SKM-1 treated with dmso at 0.1 percent for 144 hours (cell line): ENCODE data around the gene FBXL17.

Experiments
- DNase-seq: peaks from one replicate; lab custom pipeline; 2025; ENCODE audit not compliant: unreplicated experiment; lab: John Stamatoyannopoulos, UW

FBXL17 gene

DNA sequence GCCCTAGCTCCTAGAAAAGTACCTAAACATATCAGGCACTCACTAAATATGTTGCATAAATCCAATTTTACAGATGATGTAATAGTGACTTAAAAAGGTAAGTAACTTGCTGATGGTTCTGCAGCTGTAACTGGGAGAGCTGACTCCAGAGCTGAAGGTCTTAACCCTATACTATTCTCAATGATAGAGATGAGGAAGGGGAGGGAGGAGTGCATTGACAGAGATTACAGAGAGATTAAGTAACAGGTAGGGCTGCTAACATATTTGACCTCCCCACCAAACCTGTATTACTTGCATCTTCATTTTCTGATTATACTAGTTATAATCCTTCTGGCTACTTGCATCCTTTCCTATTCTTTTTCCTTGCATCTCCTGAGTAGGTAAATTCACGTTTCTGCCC is 455.8 kb downstream of the FBXL17 start:
- DNase-seq: no peak

DNA sequence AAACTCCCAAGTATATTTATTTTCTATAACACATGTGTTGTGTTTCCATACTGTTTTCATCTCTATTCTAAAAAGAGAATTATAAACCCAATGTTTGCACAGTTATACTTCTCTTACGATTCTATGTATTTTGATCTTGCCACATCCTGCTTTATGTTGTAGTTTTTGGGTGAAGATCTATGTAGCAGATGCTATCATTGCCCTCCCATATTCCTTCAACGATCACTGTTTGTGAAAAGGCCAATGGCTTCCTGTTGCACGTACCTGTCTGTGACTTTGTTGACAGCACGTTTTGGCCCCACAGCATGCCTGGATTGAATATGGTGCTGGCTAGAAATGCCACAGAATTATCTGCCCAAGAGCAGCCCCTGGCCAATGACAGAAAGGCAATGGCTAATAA is 456.7 kb downstream of the FBXL17 start:
- no peak for DNase-seq

DNA sequence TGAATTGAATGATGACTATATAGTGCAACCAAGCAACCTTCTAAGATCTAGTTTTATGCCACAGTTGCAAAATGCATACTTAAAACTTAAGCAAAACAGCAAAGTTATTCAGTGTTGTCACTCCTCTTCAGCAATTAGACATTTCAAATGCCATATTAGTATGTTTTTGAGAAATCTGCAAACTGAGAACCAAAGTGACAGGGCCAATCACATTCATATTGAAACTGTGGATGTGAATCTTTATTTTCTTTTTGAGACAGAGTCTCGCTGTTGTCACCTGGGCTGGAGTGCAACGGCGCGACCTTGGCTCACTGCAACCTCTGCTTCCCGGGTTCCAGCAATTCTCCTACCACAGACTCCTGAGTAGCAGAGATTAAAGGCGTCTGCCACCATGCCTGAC is 461.9 kb downstream of the FBXL17 start:
- DNase-seq: no peak

DNA sequence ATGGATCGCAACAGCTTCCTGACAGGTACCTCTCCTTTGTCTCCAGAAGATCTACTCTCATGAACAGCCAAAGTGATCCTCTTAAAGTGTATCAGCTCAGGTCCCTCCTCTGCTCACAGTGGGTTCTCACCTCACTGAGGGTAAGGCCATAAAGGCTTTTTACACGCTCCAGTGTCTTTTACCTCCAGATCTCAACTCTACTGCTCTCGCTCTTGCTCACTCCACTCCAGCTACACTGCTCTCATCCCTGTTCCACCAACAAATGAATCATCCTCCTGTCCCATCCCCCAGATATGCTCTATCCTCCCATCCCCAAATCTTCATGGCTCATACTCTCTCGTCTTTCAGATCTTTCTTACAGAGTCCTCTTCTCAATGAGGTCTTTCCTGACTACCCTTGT is 462.5 kb downstream of the FBXL17 start:
- DNase-seq: no peak

DNA sequence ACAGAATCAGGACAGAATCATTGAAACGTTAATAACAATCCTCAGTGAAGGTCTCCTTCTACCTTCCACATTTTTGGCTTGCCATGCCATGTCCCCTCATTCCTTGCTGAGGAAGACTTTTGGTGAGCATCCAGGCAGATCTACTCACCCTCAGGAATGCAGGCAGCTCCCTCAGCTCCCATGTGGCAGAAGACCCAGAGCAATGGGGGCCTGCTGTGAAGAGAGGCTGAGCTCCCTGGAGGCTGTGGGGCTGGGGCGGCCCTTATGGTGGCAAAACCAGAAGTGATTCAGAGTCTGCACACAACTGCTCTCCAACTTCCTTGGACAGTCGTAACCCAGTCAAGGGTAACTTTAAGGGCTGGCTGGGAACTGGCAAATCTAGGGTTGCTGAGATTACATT is 463.9 kb downstream of the FBXL17 start:
- DNase-seq: no peak

DNA sequence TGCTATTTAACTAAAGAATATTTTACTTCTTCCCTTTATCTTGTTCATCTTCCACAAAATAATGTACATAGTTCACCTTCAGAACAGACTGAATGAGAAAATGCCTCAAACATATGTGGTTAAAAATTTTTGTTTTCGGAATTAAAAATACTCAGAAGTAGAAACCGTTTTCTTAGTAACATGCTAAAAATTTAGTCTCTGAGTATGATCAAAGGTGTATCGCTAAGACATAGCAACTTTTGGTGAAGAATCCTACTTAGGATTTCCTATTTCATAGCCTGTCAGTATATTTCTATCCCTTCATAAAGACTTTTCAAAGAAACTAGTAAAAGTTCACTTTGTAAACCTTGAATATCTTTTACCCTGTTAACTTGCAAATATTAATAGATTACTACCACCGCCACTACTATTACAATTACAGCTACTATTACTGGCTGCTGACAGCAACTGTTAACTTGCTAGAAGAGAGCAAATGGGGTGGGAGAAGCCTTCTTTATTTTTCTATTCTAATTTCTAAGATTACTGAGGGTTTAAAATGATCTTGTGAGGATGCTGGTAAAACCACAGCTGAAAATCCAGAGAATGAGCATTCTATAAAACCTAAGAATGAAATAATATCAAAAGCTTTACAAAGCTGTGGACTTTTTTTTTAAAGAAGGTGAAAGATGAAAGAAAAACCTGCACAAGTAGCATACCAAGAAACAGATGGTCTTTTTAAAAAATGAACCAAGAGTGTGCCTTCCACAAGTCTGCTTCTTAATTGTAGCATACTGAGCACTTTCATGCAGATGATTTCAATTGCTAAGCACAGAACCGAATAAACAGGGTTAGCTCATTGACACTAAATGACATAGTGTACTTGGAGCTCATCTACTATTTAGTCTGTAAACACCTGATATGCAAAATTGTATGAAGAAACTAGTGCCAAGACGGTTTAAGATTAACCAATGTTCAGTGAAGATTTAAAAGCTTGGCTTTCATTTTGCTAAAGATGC is 464.9 kb downstream of the FBXL17 start:
- no peak for DNase-seq

DNA sequence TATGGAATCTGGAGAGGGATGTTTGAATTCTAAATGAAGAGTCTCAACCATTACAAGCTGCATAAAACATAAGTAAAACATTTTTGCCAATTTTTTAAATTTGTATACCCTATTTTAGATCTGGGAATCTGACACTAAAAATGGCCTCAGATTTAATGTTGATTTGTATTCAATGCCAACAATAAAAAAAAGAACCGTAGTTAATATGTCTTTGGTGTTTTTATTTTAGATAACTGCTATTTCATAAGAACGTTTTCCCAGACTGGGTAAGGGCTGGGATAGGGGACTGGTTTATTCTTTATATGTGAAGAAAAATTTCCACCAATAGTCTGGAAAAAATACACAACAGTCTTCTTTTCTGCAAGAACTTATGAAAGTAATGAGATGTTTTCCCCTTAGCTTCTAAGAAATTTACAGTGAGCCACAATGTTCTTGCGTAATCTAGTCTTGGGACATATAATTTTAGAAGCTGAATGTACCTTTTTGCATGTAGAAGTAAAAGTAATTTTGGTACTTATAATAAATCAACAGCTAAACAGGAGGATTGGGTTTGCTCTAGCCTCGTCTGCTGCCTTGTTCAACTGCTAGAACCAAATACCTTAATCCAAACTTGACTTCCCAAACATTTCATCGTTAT is 466.6 kb downstream of the FBXL17 start:
- no peak for DNase-seq

DNA sequence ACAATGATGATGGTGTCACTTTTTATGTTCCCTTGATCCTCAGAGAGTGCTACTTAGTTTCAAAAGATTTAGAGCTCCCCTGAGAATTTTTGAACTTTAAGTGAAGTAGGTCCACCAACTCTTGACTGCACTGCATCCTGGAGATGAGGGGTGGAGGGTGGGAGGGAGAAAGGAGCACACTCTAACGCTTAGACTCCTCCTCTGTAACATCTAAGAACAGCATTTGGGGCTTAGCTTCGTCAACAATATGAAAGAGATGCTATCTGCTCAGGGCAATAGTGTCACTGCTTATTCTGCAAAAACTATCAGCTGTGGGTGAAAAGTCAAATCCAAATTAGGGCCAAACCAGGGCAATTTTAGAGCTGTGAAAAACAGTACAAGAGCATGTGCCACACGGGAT is 468.4 kb downstream of the FBXL17 start:
- DNase-seq: no peak

DNA sequence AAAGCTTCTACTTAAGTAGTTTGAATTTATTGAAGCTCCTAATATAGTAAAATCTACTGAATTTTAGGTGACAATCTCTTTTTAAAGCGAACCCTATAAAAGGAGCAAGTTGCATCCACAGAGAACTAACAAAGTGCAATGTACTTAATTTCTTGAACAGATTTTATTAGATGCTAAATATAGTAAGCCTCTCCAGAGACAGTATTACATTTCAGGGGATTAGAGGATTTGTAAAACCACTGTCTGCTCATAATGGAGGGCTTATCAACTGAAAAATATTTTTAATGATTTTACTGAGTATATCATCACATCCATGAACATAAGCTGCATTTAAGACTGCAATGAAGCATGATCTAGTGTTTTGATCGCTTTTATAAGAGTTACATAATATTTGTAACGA is 481.2 kb downstream of the FBXL17 start:
- DNase-seq: no peak

DNA sequence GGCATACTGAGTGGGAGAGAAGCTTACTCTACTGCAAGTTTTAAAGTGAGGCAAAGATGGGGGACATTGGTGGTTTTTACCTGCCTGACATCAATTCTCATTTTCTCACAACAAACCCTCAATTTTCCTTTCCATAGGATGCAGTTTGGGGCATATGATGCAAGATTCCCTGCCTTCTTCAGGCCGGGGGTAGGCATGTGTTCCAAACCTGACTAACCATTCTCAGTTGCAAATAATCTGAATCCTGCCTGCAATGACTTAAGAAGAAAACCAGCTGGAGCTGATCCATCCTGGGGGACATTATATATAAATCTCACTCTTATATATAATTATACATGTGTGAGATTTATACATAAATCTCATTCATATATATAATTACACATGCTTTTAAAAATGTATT is 487.5 kb downstream of the FBXL17 start:
- DNase-seq: no peak

DNA sequence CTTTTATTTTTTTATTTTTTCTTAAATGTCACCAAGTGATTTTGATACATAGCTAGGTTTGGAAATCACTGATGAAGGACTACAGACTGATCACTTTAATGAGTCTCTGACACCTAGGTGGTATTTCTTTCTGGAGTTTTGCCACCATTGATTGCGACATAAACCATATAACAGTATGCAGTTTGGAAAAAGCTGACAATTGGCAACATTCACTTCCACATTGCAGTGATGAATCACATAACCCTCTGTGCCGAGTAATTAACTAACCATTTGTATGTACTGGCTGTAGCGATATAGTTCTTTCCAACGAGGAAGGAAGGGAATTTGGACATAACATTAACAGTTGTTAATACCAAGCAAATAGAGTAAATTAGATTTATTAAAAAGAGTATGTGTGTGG is 488.3 kb downstream of the FBXL17 start:
- peak; percentile 4 for DNase-seq

DNA sequence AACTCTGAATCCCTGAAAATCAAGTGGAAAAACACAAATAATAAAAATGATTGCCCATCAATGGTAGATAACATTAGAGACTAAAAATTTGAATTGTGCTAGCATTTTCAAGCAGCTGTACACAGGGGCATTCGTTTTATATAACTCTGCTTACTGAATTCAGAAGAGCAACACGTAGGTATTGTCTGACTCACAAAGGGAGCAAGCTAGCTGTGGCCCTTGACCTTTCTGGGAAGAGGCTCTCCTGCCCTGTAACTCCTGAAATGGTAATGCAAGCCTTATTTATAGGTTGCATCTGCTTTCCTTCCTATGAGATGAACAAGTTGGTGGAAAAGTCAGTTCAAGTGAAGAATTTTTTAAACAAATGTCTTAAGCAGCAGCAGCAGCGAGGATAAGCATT is 492.5 kb downstream of the FBXL17 start:
- no peak for DNase-seq

DNA sequence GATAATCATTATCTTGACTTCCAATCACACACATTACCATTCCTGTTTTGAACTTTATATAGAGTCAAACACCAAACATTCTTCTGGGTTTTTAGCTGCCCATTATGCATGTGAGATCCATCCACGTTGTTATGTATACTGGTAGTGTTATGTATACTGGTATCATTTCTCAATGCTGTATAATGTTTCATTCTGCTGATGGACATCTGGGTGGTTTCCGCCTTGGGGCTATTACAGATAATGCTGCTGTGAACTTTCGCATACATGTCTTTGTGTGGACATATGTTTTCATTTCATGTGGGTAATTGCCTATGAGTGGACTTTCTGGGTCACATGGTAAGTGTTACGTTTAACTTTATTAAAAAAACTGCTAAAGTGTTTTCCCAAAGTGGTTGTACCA is 493.4 kb downstream of the FBXL17 start:
- no peak for DNase-seq

DNA sequence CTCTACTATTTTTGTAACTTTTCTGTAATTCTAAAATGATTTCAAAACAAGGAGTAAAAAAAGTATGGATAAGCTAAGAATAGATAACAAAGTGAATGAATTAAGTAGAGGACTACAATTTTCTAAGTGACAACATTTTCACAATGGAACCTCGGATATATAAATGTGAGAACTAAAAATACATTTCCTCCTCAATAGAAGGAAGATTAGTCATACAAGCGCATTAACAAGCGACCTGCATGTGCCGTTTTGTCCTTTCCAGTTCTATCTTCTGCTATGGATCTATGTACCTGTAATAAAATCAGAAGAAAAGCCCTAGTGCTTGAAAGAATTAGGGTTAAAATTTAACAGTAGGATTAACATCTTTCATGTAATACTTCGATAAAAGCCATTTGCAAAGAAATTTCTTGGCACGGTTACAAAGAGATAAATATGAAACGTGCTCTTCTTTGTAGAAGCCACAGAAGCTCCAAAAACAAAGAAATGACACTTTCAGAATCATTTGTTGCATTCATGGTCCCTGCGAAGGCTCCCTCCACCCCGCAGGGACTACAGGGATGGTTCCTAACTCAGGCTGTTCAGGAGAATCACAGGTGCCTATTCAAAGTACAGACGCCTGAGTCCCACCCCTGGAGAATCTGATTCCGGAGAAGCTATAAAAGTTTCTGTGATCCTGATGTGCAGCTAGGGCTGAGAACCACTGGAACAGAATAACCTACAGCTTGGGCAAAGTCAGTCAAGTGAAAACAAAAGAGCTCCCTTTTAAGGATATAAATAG is 494.5 kb downstream of the FBXL17 start:
- DNase-seq: no peak

DNA sequence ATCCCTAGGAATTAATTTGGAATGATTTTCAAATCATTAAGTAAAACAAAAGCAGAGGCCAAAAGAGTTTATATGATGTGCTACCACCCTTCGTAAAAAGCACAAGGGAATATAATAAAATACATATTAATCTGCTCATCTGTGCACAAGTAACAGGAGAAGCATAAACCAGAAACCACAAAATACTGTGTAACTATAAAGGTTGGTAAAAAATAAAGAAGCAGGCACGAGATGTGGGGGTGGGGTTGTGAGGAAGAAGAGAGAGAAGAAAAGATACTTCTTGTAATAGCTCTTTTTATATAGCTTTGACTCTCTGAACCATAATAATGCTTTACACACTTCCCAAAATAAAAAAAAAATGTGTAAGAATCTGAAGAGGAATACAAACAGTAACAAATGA is 496.3 kb downstream of the FBXL17 start:
- no peak for DNase-seq

DNA sequence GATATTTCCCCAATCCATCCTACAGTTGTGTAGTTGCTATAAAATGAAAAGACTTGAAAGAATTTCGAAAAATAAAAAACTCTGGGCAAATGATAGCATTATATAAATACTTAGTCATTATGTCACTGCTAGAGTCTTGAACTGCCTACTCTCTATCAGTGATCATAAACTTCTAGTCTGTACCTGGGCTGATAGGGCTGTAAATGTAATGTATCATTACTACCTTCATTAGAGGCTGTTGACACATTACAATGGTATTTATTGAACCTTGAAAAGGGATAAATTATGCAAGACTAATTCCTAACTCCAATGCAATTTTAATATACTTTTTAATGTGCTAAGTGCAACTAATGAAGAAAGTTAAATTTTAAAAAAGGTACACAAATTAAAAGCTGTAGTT is 497.0 kb downstream of the FBXL17 start:
- DNase-seq: no peak

DNA sequence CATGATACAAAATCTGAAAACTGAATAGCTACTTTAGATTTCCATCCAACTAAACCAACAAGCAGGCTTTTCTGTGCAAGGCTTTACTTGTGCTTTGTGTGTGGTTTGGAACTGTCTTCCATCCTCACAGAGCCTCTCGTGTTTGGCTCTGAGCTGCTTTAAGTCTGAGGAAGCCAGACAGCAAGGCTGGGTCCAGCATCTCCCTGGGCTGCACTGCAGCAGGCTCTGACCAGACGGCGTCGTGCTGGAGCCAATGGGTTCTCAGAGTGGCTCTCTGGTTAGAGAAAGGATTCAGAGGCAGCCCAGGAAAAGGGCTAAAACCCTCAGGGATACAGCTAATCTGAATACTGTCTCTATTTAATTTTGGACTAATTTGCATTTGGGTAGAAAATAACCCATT is 503.2 kb downstream of the FBXL17 start:
- no peak for DNase-seq

DNA sequence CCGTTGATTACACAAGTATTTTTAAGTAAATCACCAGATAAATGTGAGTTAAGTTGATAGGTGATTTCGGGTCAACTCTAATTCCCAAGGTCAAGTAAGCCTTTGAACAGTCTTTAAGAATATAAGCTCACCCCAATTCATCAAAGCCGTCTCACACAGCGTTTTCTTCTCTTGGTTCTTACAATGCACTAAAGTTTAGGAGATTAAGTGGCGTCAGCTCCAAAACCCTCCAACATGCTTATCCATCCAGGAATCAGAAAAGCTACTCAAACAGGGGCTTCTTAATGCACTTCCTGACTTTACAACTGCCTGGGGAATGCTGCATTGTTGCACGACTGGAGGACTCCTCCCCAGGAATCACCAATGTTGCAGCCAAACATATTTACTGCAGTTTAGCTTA is 505.0 kb downstream of the FBXL17 start:
- no peak for DNase-seq

DNA sequence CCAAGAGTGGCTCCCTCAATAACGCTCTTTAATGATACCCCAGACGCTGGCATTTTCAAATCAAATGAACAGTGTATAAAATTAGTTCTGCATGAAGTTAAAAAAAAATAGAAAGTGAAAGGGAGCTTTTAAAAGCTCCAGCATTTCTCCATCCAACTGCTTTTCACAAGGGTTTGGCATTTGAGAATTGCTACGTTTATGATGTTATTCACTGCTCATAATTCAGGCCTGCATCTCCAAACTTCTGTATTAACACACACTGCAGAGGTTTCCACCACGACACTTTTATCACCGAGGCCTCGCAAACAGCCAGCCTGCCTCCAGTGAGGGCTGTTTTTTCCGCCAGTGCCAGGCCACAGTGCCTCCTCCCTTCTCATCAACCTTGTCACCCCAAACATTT is 505.6 kb downstream of the FBXL17 start:
- DNase-seq: no peak

DNA sequence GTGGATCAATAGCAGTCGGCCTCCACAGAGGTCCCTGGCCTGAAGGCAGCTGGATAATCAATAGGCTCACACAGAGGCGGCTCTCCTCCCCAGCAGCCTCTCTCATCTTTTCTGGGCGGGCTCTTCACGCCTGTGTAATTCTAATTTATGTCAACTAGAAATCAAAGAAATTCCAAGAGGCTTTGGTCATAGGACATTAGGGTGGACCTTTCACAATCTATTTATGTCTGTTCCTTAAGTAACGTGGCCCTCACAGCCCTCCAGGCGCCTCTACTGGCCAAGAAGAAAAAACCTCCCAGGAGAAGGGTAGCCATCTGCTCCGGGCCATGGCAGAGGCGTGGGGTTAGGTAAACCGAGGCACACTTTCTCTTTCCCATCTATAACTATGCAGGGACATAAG is 506.1 kb downstream of the FBXL17 start:
- no peak for DNase-seq

DNA sequence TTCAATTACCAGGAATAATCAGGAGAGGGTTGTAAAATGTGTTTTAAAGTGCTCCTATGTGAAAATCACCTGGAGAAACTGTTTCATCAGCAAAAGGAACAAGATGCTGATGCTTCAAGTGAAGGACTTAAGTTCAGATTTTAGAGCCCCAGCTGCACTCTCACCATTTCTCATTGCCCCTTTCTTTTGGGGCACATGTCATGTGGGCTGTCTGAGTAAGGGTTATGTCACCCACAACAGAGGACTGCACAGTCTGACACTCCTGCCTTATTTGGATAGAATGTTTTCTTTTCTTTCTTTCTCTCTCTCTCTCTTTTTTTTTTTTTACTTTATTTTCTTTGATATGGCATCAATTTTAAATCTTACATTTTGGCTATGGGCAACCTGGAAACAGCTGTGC is 507.1 kb downstream of the FBXL17 start:
- no peak for DNase-seq

DNA sequence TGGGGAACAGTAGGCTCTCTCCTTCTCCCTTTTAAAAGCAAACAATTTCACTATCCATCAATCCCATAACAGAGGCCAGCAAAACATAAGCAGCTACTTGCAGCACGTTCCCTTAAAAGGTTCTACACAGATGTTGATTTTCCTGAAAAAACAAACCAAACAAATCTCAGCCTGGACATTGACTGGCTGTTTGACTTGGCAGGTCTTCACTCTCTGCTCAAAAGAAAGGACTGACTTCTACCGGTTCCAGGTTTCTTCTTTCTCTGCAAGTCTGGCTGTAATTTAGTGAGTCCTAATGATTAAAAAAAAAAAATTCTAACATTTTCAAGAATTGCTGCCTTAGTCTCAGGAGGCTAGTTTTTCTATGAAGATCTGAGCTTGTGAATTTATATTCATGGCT is 508.0 kb downstream of the FBXL17 start:
- no peak for DNase-seq
